AG20443 (cell line): ENCODE measurements around the gene SLC6A12.

Experiments
- DNase-seq: peaks from one replicate; pipeline ENCODE4 v3.0.0; 2012; ENCODE audit warnings: low spot score, mixed read lengths

SLC6A12 gene

GRCh38 chr12:234891-235415 is 21.0 kb upstream of the SLC6A12 start:
- DNase-seq, result no peak

GRCh38 chr12:234019-234418 is 20.1 kb upstream of the SLC6A12 start:
- DNase-seq, result no peak

- DNase-seq, result no peak
Measured at GRCh38 chr12:233615-233968, 19.6 kb upstream of the SLC6A12 start.

GRCh38 chr12:232731-233614 is 19.0 kb upstream of the SLC6A12 start:
- DNase-seq, result no peak

- DNase-seq, result no peak
Measured at GRCh38 chr12:230925-231671, 17.1 kb upstream of the SLC6A12 start.

- DNase-seq, result no peak
Measured at GRCh38 chr12:229441-230191, 15.7 kb upstream of the SLC6A12 start.

GRCh38 chr12:228846-229200 is 14.9 kb upstream of the SLC6A12 start:
- no peak for DNase-seq

- no peak for DNase-seq
Measured at GRCh38 chr12:227923-228845, 14.2 kb upstream of the SLC6A12 start.

GRCh38 chr12:227286-227915 is 13.4 kb upstream of the SLC6A12 start:
- no peak for DNase-seq

GRCh38 chr12:226401-226800 is 12.4 kb upstream of the SLC6A12 start:
- no peak for DNase-seq

GRCh38 chr12:225012-225411 is 11.1 kb upstream of the SLC6A12 start:
- no peak for DNase-seq

- DNase-seq, result no peak
Measured at GRCh38 chr12:224330-224729, 10.4 kb upstream of the SLC6A12 start.

- DNase-seq, result no peak
Measured at GRCh38 chr12:223841-224240, 9.9 kb upstream of the SLC6A12 start.

- no peak for DNase-seq
Measured at GRCh38 chr12:221736-222135, 7.8 kb upstream of the SLC6A12 start.

- DNase-seq, result no peak
Measured at GRCh38 chr12:220946-221550, 7.1 kb upstream of the SLC6A12 start.

- no peak for DNase-seq
Measured at GRCh38 chr12:220491-220890, 6.5 kb upstream of the SLC6A12 start.

- peak; percentile 79 for DNase-seq
Measured at GRCh38 chr12:219891-220352, 6.0 kb upstream of the SLC6A12 start.

GRCh38 chr12:218728-219590 is 5.0 kb upstream of the SLC6A12 start:
- no peak for DNase-seq

- no peak for DNase-seq
Measured at GRCh38 chr12:218221-218620, 4.3 kb upstream of the SLC6A12 start.
